Uterus (tissue), 2 donors: Measurements from ENCODE around the gene ISX.

Source experiments
- POLR2A ChIP-seq, 2 donors: fragments of 450-650 bp; IDR thresholded peaks; one replicate each; pipeline ENCODE4 v1.6.1; 2016; ENCODE audit warnings: antibody characterized with exemption in 2 of 2, mild to moderate bottlenecking in 1 of 2, moderate library complexity in 1 of 2
- TF ChIP-seq, protein P1 (sequence below), 4 experiments: fragments of 200-600 bp in 2 of 4; fragments of 450-650 bp in 2 of 4; sonication (generic) in 2 of 4; IDR thresholded peaks; one replicate each; pipeline ENCODE4 v1.5.1; 2016 to 2019; ENCODE audit warnings: antibody characterized with exemption in 4 of 4, mild to moderate bottlenecking in 2 of 4, moderate library complexity in 1 of 4

DNA sequence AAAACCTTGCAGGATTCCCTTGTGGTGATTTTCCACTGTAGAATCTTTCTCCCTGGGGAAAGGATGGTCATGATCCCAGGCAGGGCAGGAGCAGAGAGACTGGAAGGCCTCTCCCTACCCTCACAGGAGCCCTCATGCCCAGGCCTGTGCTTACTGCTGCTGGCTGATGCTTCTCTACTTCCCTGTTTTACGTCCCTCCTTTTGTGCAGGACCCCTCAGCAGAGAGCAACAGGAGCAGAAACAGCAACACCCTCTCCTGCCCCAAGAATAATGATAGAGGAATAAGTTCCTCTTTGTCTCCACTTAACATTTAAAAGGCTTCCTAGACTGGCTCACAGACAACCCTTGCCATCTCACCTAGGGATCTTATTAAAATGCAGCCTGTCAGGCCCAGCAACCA, 3.6 kb downstream of the ISX start:
- TF ChIP-seq, protein P1, sequence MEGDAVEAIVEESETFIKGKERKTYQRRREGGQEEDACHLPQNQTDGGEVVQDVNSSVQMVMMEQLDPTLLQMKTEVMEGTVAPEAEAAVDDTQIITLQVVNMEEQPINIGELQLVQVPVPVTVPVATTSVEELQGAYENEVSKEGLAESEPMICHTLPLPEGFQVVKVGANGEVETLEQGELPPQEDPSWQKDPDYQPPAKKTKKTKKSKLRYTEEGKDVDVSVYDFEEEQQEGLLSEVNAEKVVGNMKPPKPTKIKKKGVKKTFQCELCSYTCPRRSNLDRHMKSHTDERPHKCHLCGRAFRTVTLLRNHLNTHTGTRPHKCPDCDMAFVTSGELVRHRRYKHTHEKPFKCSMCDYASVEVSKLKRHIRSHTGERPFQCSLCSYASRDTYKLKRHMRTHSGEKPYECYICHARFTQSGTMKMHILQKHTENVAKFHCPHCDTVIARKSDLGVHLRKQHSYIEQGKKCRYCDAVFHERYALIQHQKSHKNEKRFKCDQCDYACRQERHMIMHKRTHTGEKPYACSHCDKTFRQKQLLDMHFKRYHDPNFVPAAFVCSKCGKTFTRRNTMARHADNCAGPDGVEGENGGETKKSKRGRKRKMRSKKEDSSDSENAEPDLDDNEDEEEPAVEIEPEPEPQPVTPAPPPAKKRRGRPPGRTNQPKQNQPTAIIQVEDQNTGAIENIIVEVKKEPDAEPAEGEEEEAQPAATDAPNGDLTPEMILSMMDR (IDR thresholded peaks at IDR 0.05): no peak
- no peak for TF ChIP-seq POLR2A (IDR thresholded peaks at IDR 0.05)
